Body of pancreas (tissue), 4 donors: ENCODE data around the gene ZNF516.

Experiments
- POLR2A ChIP-seq, 3 donors: fragments of 450-650 bp; IDR thresholded peaks; one replicate each; pipeline ENCODE4 v1.6.1; 2016; ENCODE audit warnings: antibody characterized with exemption in 3 of 3, mild to moderate bottlenecking in 2 of 3
- TF ChIP-seq, protein P1 (sequence below), 7 experiments: fragments of 450-650 bp in 4 of 7; fragments of 200-600 bp in 3 of 7; sonication (generic) in 3 of 7; IDR thresholded peaks; one replicate each; pipeline ENCODE4 v1.5.1; 2016 to 2019; ENCODE audit warnings: antibody characterized with exemption in 7 of 7

GRCh38 chr18:76364282-76365259 lies 130.5 kb downstream of the ZNF516 start:
- TF ChIP-seq, protein P1, sequence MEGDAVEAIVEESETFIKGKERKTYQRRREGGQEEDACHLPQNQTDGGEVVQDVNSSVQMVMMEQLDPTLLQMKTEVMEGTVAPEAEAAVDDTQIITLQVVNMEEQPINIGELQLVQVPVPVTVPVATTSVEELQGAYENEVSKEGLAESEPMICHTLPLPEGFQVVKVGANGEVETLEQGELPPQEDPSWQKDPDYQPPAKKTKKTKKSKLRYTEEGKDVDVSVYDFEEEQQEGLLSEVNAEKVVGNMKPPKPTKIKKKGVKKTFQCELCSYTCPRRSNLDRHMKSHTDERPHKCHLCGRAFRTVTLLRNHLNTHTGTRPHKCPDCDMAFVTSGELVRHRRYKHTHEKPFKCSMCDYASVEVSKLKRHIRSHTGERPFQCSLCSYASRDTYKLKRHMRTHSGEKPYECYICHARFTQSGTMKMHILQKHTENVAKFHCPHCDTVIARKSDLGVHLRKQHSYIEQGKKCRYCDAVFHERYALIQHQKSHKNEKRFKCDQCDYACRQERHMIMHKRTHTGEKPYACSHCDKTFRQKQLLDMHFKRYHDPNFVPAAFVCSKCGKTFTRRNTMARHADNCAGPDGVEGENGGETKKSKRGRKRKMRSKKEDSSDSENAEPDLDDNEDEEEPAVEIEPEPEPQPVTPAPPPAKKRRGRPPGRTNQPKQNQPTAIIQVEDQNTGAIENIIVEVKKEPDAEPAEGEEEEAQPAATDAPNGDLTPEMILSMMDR (IDR thresholded peaks at IDR 0.05) = no peak
- no peak for TF ChIP-seq POLR2A (IDR thresholded peaks at IDR 0.05)
